Activated T-cell treated with anti-CD3 and anti-CD28 coated beads, Interleukin-2, amount 50 U/mL, for 24 hours (primary cell): Measurements from ENCODE around the gene ZNF236.

Source experiments
- DNase-seq: peaks from one replicate; pipeline ENCODE4 v3.0.0-alpha.2; 2020
- H3K27ac Mint-ChIP-seq: 2 replicates; pipeline ENCODE4 v1.8.0; 2020; ENCODE audit warnings: mild to moderate bottlenecking, mixed read lengths
- H3K27me3 Mint-ChIP-seq: 2 replicates; pipeline ENCODE4 v1.8.0; 2020; ENCODE audit warnings: mixed read lengths
- H3K36me3 Mint-ChIP-seq: 2 replicates; pipeline ENCODE4 v1.8.0; 2020; ENCODE audit warnings: low read depth, mixed read lengths
- H3K4me1 Mint-ChIP-seq: 2 replicates; pipeline ENCODE4 v1.8.0; 2020; ENCODE audit warnings: low read depth, mixed read lengths
- H3K4me3 Mint-ChIP-seq: 2 replicates; pipeline ENCODE4 v1.8.0; 2020; ENCODE audit warnings: mild to moderate bottlenecking, moderate library complexity, mixed read lengths
- H3K9me3 Mint-ChIP-seq: 2 replicates; pipeline ENCODE4 v1.8.0; 2020; ENCODE audit warnings: mixed read lengths

ZNF236 gene

DNA sequence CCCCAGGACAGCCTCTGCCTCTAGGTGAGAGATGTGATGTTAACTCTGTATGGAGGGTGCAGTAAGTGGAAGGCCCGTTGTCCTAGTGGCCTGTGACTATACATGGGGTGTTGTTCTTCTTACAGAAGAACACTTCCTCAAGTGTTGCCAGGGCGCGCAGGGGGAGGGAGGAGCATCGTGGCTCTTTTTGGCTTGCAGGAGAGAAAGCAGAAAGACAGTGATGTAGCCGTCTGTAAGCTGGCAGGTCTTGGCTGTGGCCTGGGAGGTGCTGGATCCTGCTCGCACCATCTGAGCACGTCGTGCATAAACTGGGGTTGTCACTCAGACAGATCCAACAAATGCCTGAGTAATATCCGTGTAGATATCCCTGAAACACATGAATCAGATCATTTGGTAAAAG lies 44.3 kb downstream of the ZNF236 start:
- Mint-ChIP-seq H3K4me3 (no peak overlapping the region), H3K27me3 (no peaks in the 10 kb centered on the region), H3K27ac (peak overlapping the region; percentile 1), H3K9me3 (no peaks in the 10 kb centered on the region), H3K36me3 (peaks cover 82% of the 10 kb centered on the region), H3K4me1 (no peaks in the 10 kb centered on the region)
- no peak for DNase-seq

DNA sequence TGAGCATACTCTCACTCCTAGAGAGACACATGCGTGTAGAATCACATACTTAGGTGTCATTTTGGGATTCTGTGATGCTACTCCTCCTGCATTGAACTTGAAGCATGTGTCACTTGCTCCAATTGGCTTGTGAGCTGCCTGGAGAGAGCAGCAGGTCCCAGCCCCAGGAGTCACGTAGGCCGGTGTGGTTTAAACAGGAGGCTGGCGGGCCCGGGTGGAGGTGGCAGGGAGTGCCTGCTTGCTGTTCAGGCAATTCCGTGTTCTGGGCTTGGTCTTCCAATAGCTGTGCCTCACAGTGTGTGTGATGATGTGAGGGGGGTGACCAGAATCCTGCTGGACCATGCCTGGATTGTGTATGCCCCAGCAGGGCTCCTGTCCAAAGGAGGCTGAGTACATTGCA lies 51.0 kb downstream of the ZNF236 start:
- H3K9me3 Mint-ChIP-seq = no peaks in the 10 kb centered on the region
- no peak overlapping the region for H3K4me3 Mint-ChIP-seq
- H3K27me3 Mint-ChIP-seq = no peaks in the 10 kb centered on the region
- DNase-seq = no peak
- H3K27ac Mint-ChIP-seq = no peak overlapping the region
- H3K4me1 Mint-ChIP-seq = peaks cover 11% of the 10 kb centered on the region
- H3K36me3 Mint-ChIP-seq = peaks cover 80% of the 10 kb centered on the region

- DNase-seq = no peak
- no peaks in the 10 kb centered on the region for H3K27me3 Mint-ChIP-seq
- H3K36me3 Mint-ChIP-seq = peaks cover 79% of the 10 kb centered on the region
- no peaks in the 10 kb centered on the region for H3K9me3 Mint-ChIP-seq
- peak overlapping the region; percentile 78 for H3K27ac Mint-ChIP-seq
- H3K4me1 Mint-ChIP-seq = peaks cover 11% of the 10 kb centered on the region
- no peak overlapping the region for H3K4me3 Mint-ChIP-seq
These were observed 51.4 kb downstream of the ZNF236 start for GRCh38 chr18:76873713-76874112.

GRCh38 chr18:76874642-76875389 lies 52.5 kb downstream of the ZNF236 start:
- no peaks in the 10 kb centered on the region for H3K9me3 Mint-ChIP-seq
- no peaks in the 10 kb centered on the region for H3K27me3 Mint-ChIP-seq
- peak overlapping the region; percentile 78 for H3K27ac Mint-ChIP-seq
- no peak overlapping the region for H3K4me3 Mint-ChIP-seq
- peaks cover 11% of the 10 kb centered on the region for H3K4me1 Mint-ChIP-seq
- H3K36me3 Mint-ChIP-seq = peaks cover 83% of the 10 kb centered on the region
- DNase-seq = peak; percentile 42

- peak overlapping the region; percentile 78 for H3K27ac Mint-ChIP-seq
- peaks cover 83% of the 10 kb centered on the region for H3K36me3 Mint-ChIP-seq
- H3K4me1 Mint-ChIP-seq = peaks cover 11% of the 10 kb centered on the region
- H3K9me3 Mint-ChIP-seq = no peaks in the 10 kb centered on the region
- H3K27me3 Mint-ChIP-seq = no peaks in the 10 kb centered on the region
- H3K4me3 Mint-ChIP-seq = no peak overlapping the region
- no peak for DNase-seq
These were observed 53.3 kb downstream of the ZNF236 start for GRCh38 chr18:76875390-76876325.

DNA sequence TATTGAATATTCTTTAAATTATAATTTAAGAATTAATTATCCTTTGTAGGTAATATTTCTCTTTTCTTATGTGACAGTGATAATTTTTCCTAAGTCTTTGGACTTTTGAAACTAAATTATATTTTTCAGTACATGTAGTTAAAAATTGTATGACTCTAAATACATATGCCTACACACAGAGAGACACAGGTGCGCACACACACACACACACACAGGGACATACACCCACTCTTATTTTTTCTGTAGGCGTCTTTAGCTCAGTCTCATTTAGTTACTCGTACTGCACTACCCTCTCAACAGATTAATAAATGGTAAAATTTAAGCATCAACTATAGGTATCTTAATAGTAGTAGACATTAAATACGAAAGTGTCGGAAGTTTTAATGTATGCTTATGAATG lies 56.1 kb downstream of the ZNF236 start:
- Mint-ChIP-seq H3K4me1 (peaks cover 11% of the 10 kb centered on the region), H3K36me3 (peaks cover 87% of the 10 kb centered on the region), H3K27me3 (no peaks in the 10 kb centered on the region), H3K9me3 (no peaks in the 10 kb centered on the region), H3K4me3 (no peak overlapping the region), H3K27ac (no peak overlapping the region)
- DNase-seq = no peak

DNA sequence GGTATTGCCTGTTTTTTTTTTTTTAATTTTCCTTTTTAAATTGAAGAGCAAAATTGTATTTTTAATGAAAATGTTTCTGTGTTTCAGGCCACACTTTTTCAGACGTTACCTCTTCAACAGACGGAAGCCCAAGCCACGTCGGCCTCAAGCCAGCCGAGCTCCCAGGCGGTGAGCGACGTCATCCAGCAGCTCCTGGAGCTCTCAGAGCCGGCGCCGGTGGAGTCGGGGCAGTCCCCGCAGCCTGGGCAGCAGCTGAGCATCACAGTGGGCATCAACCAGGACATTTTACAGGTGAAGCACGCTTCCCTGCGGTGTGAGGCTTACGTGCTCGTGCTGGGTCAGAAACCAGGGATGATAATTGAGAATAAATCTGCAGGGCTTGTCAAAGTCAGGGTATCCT lies 57.7 kb downstream of the ZNF236 start:
- H3K27me3 Mint-ChIP-seq = no peaks in the 10 kb centered on the region
- H3K36me3 Mint-ChIP-seq = peaks cover 83% of the 10 kb centered on the region
- no peaks in the 10 kb centered on the region for H3K9me3 Mint-ChIP-seq
- no peak overlapping the region for H3K4me3 Mint-ChIP-seq
- no peak overlapping the region for H3K27ac Mint-ChIP-seq
- DNase-seq = no peak
- peaks cover 3% of the 10 kb centered on the region for H3K4me1 Mint-ChIP-seq

- no peak for DNase-seq
- Mint-ChIP-seq H3K9me3 (no peaks in the 10 kb centered on the region), H3K4me1 (no peaks in the 10 kb centered on the region), H3K36me3 (peaks cover 84% of the 10 kb centered on the region), H3K4me3 (no peak overlapping the region), H3K27me3 (no peaks in the 10 kb centered on the region), H3K27ac (no peak overlapping the region)
These were observed 59.4 kb downstream of the ZNF236 start for GRCh38 chr18:76881744-76882143.

GRCh38 chr18:76882146-76882545 lies 59.8 kb downstream of the ZNF236 start:
- no peak overlapping the region for H3K4me3 Mint-ChIP-seq

GRCh38 chr18:76885001-76885400 lies 62.6 kb downstream of the ZNF236 start:
- H3K4me3 Mint-ChIP-seq = no peak overlapping the region
- DNase-seq = no peak
- no peaks in the 10 kb centered on the region for H3K27me3 Mint-ChIP-seq
- H3K36me3 Mint-ChIP-seq = peaks cover 88% of the 10 kb centered on the region
- H3K9me3 Mint-ChIP-seq = no peaks in the 10 kb centered on the region
- H3K4me1 Mint-ChIP-seq = no peaks in the 10 kb centered on the region
- no peak overlapping the region for H3K27ac Mint-ChIP-seq

More at GRCh38 chr18:76882146-76882545, 59.8 kb downstream of the ZNF236 start:
- DNase-seq = no peak
- Mint-ChIP-seq H3K27ac (no peak overlapping the region), H3K36me3 (peaks cover 86% of the 10 kb centered on the region), H3K4me1 (no peaks in the 10 kb centered on the region), H3K27me3 (no peaks in the 10 kb centered on the region), H3K9me3 (no peaks in the 10 kb centered on the region)

DNA sequence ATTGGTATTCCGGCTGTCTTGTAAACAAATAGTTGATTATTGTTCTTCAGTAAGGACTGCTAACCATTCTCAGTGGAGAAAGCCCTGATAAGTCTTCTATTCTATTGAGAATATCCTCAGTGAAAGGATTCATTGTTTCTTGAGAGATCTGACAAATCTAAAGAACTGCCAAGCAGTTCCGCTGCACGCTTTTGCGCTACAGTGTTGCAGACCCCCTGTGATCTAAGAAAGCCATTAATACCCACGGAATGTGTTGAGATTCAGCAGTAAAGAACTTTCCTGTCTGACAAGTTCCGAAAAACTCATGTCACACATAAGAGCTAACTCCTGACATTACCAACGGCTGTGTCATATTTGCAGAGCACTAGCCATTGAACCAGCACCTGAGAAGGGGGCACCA lies 63.8 kb downstream of the ZNF236 start:
- H3K27ac Mint-ChIP-seq = no peak overlapping the region

DNA sequence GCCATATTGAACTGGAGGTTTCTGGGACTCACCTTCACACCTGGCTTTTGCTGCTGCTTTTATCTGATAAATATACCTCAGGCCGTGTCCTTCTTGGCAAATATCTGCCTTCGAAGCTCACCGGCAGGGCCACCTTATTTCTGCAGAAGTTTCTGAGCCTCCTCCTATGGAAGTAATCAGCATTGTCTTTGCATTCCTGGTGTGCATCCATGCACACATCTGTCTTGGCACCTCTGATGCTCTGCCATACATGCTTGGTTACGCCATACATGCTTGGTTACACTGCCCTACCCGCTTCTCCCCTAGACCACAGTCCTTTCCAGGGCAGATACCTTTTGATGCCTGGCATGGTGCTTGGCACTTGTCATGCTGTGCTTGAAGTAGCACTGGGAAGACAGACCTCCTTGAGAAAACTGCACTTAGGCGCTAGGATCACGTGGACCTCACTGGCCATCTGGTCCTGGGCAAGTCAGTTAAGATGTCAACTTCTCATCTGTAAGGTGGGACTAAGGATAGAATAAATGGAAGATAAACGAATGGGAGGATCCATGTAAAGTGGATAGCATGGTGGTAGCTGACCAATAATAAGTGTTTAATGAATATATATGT lies 66.8 kb downstream of the ZNF236 start:
- H3K36me3 Mint-ChIP-seq = peaks cover 83% of the 10 kb centered on the region
- no peak for DNase-seq
- H3K27me3 Mint-ChIP-seq = no peaks in the 10 kb centered on the region
- H3K9me3 Mint-ChIP-seq = no peaks in the 10 kb centered on the region
- no peaks in the 10 kb centered on the region for H3K4me1 Mint-ChIP-seq
- peak overlapping the region; percentile 1 for H3K27ac Mint-ChIP-seq
- H3K4me3 Mint-ChIP-seq = no peak overlapping the region

More for the DNA sequence above, 63.8 kb downstream of the ZNF236 start:
- no peaks in the 10 kb centered on the region for H3K4me1 Mint-ChIP-seq
- H3K4me3 Mint-ChIP-seq = no peak overlapping the region
- H3K9me3 Mint-ChIP-seq = no peaks in the 10 kb centered on the region
- no peaks in the 10 kb centered on the region for H3K27me3 Mint-ChIP-seq
- DNase-seq = no peak
- peaks cover 87% of the 10 kb centered on the region for H3K36me3 Mint-ChIP-seq

- no peaks in the 10 kb centered on the region for H3K4me1 Mint-ChIP-seq
- DNase-seq = no peak
- H3K4me3 Mint-ChIP-seq = no peak overlapping the region
- H3K9me3 Mint-ChIP-seq = no peaks in the 10 kb centered on the region
- no peak overlapping the region for H3K27ac Mint-ChIP-seq
- no peaks in the 10 kb centered on the region for H3K27me3 Mint-ChIP-seq
- peaks cover 83% of the 10 kb centered on the region for H3K36me3 Mint-ChIP-seq
These were observed 70.5 kb downstream of the ZNF236 start for GRCh38 chr18:76892832-76893231.

DNA sequence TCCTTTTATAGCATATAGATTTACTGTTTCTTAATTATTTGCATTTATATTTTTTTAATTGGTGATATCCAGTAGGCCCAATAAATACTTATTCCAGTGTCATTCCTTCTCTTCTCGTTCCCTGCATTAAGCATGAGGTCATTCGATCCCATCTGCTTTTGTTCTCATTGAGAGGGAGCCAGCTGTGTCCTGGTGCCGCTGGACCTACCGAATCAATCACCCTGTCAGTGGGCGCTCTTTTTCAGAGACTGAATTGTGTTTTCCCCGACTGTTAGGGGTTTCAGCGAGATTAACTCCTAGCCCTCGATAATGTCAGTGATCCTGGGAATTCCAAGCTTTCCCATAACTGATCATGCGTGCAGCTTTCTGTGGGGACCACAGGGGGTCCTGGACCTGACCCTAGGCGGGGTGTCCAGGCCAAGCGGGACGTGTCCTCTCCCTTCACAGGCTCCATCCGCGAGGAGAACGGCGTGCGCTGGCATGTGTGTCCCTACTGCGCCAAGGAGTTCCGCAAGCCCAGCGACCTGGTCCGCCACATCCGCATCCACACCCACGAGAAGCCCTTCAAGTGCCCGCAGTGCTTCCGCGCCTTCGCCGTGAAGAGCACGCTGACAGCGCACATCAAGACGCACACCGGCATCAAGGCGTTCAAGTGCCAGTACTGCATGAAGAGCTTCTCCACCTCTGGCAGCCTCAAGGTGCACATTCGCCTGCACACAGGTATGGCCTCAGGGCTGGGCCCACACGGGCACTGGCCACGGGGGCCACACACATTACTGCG lies 72.4 kb downstream of the ZNF236 start:
- Mint-ChIP-seq H3K27me3 (no peaks in the 10 kb centered on the region), H3K27ac (no peak overlapping the region), H3K36me3 (peaks cover 87% of the 10 kb centered on the region), H3K9me3 (no peaks in the 10 kb centered on the region), H3K4me3 (no peak overlapping the region), H3K4me1 (no peaks in the 10 kb centered on the region)
- DNase-seq = no peak
